HG03108 (cell line): ENCODE data around the gene DPP6.
"Not testable (repeated sequence)": the region's sequence is repeated elsewhere in the genome, so short reads cannot be mapped to it uniquely, and the experiment has no call there.

ENCODE experiments used
- ATAC-seq: cut with Tn5 transposase; IDR thresholded peaks from one replicate; pipeline ENCODE4 v1.9.1; 2021; ENCODE audit warnings: moderate library complexity; ENCODE audit not compliant: unreplicated experiment

DPP6 gene

DNA sequence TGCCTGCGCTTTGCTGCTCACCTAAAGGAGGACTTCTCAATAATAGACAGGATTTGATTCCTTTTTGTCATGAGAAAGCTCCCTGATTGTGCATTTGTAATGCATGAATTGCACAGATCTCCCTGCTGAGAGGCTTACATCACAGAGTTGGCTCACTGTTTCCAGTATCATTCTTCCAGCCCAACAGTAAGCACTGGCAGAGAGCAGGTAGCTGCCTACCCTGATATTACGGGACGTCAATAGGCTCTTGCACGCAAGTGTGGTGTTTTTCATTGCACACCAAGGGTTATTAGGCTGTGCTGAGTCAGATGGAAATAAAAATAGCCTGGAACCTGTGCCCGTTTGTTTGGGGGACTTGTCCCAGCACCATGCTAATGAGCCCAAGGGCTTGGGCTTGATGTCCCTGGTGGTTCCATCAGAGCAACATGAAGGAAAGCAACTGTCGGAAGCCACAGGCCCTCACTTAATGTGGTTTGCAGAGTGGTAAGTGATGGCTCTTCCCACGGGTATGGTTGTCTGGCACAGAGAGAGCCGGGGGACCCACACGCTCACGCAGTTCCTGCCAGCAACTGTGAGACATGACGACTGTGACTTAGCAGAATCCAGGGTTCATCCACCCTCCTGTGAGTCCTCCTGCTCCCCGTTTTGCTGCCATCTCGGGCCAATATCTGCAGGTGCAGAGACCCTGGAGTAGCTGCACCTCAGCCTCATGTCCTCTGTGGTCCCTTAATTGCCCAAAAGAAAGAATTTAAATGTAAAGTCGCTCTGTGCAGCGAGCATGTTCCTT lies 20.4 kb downstream of the DPP6 start:
- ATAC-seq = not testable (repeated sequence)

DNA sequence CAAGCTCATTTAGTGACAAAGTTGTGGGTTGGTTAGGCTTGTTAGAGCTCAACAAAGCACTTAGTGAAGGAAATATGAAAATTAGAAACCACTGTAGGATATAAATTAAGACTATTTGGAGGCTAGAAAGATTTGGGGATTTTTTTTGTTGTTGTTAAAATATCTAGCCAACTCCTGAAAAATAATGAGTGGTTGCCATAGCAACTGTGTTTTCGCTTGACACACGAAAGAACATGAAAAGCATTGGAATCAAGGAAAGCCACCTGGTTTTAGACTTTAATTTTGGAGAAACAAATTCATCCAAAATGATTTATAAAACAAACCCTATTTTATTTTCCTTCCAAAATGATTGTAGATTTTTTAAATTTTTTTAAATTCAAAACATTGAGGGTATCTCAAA lies 26.3 kb downstream of the DPP6 start:
- not testable (repeated sequence) for ATAC-seq

DNA sequence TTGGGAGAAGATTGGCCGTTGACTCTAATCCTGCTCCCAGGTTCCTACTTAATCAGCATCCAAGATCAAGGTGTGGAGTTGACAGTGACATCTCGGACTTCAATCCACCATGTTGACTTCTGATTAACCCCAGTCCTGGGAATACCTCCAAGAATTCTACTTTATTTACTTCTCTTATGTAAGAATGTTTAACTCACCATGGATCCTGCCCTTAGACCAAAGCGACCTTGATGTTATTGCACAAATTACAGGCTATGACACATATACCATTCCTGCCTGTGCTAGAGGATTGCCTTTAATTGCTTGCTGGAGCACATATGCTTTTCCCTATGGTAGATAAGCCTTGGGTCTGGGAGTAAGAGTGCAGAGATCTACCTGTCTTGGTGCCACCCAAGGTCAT lies 28.1 kb downstream of the DPP6 start:
- not testable (repeated sequence) for ATAC-seq

DNA sequence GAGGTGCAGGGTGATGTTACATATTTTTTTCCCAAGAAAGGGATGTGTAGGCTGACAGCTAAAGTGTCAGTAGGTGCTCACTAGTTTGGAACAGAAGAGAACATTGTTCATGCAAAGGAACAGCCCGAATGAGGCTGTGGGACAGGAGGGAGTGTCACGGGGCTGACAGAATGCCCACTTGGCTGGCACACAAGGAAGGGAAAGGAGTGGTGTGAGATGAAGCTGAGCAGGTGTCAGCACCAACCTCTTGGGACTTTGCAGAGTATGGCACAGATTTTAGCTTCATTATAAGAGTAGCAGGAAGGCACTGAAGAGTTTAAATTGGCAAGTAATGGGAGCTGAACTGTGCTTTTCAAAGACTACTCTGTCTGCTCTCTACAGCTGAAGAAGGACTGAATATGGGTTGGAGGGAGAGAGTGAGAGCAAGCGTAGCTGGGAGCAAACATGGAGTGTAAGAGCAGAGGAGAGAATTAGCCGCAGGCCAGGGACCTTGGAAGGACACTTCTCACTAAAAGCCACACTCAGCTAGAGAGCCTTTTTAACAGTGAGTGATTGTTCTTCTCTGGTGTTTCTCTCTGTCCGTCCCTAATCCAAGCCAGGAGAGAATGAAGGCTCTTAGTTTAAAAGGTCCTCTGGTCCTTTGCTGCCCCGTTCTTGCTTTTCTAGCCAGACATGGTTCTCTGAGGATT lies 35.0 kb downstream of the DPP6 start:
- ATAC-seq = not testable (repeated sequence)

DNA sequence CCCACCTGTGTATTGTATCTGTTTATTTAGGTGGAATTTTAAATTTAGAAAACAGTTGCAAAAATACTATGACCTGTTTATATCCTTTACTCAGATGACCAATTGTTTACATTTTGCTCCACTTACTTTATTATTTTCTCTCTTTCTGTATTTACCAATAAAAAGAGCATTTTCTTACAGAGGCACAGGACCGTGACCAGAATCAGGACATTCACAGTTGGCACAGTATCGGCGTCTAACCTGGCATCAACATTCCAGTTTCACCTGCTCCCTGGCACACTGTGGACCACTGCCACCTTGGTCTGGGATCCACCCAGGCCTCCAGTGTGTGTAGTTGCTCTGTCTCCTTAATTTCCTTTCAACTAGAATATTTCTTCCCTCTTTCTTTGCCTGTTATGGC lies 39.9 kb downstream of the DPP6 start:
- not testable (repeated sequence) for ATAC-seq

DNA sequence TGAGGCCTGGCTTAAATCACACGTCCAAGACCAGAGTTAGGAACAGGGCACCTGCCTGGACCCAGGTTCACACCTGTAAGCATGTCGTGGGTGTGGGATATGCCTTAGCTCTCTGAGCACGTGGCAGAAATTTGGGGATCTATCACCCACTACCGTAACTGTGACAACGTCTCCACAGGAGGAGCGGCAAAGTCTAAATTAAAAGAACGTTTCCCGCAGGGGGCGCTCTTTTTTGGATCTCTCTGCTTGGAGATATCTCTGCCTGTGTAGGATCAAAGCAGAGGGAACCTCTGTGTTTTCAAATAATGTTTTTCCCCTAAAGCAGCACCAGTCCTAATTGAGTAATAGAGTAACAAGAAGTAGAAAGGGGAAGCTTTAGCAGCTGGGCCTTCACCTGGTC lies 43.0 kb downstream of the DPP6 start:
- not testable (repeated sequence) for ATAC-seq

DNA sequence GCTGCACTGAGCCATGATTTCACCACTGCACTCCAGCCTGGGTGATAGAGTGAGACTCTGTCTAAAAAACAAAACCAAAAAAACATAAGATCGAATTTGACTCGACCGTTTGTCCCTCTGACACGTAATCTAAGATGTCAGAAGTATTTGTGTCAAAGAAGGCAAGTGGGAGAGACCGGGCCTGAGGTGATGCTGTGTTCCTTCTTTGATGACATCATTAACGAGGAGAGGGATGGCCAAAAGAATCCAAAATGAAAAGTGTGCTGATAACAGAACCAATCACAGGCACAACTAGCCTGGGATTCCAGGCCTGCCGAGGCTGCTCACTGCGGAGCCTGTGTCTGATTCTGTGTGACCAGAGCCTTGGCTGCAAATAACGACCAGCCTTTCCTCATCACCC lies 52.9 kb downstream of the DPP6 start:
- ATAC-seq = not testable (repeated sequence)

DNA sequence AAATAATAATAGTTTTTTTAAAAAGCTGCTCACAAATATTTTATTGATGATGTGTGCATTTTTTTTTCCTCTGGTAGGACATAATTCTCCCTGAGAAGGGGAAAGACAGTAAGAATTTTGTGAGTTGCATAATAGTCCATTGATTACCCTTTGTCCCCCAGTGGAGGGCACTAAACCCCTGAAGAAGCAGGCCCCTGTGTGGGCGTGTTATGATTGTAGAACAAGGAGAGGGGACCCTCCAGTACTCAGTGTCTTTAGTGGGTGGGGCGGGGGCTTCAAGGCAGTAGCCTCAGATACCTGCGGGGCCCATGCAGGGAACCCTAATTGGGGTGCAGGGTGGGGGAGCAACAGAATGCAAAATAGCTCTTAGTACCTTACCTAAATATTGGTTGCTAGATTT lies 57.4 kb downstream of the DPP6 start:
- ATAC-seq = not testable (repeated sequence)

DNA sequence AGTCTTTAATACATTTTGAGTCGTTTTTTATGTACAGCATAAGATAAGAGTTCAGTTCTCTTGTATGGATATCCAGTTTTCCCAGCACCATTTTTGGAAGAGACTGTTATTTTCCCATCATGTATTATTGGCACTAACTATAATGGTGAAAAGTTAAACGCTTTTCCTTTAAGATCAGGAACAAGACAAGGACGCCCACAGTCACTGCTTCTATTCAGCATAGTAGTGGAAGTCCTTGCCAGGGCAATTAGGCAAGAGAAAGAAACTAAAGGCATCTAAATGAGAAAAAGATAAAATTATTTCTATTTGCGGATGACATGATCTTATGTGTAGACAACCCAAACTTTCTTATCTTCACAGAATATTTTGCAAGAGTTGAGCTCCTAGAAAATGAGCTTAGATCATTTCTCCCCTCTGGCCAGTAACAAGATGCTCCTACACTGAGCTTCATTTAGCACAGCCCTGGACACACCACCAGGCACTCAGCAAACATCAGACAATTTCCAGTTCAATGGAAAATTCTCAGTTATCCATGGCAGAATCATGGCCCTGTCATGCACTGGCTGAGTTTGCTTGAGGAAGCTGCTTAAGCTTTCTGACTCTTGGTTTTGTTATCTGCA lies 61.6 kb downstream of the DPP6 start:
- not testable (repeated sequence) for ATAC-seq

DNA sequence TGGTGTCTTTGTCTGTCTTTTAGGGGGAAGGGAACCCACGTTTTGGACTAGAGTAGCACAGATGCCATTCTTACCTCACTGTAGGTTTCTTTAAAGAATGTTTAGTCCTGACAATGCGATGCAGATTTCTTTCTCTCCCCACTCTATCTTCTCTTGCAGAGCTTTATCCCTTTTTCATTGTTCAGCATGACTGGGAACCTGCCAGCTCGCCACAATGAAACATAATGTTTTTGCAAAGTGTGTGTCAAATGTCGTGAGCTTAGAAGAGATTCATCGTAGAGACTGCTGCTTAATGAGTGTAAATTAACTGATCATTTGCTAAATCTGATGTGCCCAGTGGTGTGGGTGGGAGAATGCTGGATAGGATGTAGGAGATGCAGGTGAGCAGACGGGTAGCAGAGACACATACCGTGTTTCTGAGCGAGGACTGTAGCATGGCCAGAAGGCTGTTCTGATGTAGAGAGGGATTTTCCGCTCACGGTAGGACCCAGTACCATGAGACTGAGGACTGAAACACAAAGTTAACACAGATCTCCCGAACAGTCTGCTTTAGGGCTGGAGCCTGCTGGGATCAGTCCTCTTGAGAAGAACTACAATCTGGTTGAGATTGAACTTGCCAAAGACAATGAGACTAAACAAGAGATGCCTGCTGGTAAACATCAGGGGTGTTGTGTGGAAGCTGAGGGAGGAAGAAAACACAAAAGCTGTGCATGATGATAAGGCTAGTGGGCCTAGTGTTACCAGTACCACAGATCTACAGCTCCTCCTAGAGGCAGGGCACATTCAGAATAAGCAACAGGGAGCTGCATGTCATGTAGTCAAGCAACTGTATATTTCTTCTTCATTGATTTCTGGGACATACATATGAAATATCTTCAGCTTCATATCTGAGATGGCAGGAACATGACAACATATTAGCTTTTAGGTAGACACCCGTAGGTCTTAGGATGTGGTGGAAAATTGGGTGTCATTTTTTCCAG lies 65.5 kb downstream of the DPP6 start:
- ATAC-seq = not testable (repeated sequence)

DNA sequence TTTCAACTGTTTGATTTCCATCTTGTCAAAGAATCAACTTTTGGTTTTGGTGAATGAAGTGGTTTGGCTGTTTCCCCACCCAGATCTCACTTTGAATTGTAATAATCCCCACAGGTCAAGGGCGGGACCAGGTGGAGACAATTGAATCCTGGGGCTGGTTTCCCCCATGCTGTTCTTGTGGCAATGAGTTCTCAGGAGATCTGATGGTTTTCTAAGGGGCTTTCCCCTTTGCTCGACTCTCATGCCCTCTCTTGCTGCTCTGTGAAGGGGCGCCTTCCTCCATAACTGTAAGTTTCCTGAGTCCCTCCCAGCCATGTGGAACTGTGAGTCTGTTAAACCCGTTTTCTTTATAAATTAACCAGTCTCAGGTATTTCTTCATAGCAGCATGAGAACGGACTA lies 68.6 kb downstream of the DPP6 start:
- ATAC-seq = not testable (repeated sequence)

DNA sequence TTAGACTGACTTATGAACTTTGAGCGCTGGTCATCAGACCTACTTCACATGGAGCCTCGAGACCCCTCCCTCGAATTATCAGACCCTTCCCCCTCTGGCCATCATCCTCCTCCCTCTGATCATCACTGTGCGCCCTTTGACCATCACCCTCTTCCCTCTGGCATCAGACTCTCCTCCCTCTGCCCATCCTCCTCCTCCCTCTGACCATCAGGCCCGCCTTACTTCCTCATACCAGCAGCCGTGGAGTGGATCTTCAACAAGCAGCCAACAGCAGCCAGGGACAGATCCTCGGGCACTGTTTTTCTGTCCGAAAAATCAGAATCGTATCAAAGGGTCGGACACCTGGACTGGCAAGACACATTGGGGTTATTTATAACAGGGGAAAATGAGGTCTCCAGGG lies 70.5 kb downstream of the DPP6 start:
- not testable (repeated sequence) for ATAC-seq

DNA sequence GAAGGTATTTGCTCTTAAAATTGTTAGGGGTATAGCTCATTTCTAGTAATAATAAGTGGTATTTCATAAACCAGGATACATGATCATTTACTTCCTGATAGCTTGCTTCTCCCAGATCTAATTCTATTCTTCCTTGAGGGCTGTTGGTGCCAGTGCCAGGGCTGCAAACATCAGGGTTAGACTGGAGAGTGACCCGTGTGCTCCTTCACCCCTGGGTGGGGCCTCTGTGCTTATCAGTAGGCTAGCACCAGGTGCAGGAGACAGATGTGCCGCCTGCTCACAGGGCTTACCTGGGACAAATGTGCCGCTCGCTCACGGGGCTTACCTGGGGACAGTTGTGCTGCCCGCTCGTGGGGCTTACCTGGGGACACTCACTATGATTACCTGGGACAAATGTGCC lies 71.2 kb downstream of the DPP6 start:
- not testable (repeated sequence) for ATAC-seq

DNA sequence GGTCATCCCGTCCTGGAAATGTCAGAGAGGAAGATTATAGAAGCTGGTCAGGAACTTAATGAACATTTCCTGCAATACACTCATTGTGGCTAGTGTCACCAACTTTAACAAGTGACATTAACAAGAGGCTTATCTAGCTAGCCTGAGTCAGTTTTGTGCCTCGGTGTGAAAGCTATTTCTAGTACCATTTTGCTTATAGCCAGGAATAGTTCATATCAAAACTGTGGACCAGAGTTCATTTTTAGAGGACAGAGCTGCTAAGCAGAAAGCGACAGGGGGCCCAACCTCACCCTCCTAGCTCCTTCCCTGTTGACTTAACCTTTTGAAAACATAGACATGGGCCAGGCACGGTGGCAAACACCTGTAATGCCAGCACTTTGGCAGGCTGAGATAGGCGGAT lies 76.9 kb downstream of the DPP6 start:
- not testable (repeated sequence) for ATAC-seq

DNA sequence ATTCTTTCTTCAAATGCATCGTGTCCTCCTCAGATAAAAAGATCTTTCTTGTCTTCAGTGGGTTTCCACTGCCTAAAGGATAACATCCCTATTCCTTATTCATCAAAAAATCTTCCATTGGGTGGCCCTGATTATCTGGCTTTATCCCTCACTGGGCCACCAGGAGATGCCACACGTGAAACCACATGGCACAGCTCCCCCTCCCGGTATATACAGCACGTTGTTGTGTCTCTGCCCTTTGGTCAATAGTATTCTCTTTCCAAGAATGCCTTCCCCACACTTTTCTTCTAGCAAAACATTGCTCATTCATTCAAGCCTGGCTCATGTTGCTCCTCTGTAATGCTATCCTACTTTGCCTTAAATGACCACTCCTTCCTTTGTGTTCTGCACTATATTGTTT lies 80.4 kb downstream of the DPP6 start:
- ATAC-seq = not testable (repeated sequence)

DNA sequence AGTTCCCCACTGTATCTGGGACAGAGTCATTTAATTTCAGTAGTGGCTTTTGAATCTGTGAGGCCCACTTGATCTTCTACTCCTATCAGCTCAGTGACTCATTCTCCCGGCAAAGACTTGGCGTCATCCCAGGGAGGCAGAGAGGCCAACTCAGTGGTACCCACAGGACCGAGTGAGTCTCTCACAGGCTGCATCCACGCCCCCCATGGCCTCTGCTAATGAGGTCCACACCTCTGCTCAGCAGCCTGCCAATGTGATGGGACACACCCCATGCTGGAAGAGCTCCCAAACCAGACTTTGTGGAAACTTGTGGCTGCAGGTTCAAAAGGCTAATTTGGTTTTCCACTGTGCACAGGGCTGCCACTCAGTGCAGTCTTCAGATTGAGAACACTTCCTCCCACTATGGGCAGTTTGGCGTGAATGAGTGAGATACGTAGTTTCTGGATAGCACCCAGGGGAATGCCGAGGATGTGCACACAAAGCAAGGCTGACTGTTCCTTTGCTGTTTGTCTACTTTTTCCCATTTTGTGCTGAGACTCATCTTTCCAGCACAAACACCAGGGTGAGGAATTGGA lies 81.6 kb downstream of the DPP6 start:
- ATAC-seq = not testable (repeated sequence)

DNA sequence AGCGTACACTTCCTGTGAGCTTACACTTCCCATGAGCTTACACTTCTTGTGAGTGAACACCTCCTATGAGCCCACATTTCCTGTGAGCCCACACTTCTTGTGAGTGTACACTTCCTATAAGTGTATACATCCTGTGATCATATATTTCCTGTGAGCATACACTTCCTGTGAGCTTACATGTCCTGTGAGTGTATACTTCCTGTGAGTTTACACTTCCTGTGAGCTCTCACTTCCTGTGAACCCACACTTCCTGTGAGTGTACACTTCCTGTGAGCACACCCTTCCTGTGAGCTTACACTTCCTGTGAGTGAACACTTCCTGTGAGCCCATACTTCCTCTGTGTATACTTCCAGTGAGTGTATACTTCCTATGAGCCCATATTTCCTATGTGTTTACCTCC lies 82.5 kb downstream of the DPP6 start:
- not testable (repeated sequence) for ATAC-seq

DNA sequence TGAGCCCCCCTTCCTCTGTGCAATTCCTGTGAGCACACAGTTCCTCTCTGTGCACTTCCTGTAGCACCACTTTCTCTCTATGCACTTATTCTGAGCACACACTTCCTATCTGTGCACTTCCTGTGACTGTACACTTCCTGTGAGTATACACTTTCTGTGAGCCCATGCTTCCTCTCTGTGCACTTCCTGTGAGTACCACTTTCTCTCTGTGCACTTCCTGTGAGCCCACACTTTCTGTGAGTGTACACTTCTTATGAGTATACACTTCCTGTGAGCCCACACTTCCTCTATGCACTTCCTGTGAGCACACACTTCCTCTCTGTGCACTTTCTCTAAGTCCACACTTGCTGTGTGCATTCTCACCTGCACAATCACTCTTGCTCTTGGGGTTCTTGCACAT lies 83.4 kb downstream of the DPP6 start:
- ATAC-seq = not testable (repeated sequence)

DNA sequence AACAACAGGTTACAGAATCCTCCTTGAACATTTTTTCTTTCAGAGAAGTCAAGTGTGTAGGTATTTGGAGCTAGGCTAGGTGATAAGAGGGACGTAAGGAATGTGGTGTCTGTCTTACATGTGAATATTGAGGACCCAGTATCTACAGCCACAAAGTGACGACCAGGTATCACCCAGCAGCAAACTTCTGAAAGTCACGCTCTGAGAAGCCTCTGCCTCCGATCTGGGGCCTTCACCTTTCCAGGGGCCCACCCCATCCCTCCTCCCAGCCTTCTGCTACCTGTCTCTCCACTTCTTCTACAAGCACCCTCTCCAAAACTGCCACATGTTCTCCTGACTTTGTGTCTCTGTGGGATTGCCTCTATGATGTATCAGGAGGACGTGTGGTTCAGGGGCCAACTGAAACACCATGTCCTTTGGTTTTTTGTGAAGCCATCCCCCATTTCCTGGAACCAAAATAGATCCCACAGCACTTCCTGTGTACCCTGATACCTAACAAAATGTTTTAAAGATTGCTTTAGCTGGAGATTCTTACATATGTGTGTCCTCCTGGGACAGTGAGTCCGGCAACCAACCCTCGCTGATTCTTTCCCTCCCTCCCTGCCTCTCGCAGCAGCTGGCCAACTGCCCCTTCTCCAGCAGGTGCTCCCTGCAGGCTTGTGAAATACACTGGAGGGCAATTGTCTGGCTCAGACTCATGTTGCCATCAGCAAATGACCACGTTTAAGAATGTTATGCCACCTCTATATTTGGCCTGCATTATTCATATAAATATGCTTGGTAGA lies 93.9 kb downstream of the DPP6 start:
- not testable (repeated sequence) for ATAC-seq

DNA sequence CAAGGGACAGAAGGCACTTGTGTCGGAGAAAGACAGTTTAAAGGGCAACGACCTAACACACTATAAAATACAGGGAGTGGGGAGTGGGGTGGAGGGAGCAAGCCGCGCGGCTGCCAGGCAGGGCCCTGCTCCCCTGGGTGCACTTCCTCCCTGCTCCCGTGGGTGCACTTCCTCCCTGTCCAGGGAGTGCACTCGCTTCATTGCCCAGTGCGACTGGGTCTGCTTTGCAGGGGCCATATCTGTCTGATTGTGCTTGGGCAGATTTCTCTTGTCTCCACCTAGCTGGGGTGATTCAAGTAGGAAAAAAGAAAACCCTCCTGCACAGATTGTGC lies 94.5 kb downstream of the DPP6 start:
- ATAC-seq = not testable (repeated sequence)
